Loucy (cell line): ENCODE data around the gene XG.

Experiments
- H2AFZ ChIP-seq: fragments of 200-600 bp; sonication (generic); 2 replicates; pipeline ENCODE4 v1.6.0; 2016; ENCODE audit warnings: antibody characterized with exemption, mild to moderate bottlenecking, low read length, moderate library complexity
- H3F3A ChIP-seq: fragments of 200-600 bp; 2 replicates; pipeline ENCODE4 v1.6.0; 2016; ENCODE audit warnings: antibody characterized with exemption, low read depth, mild to moderate bottlenecking
- H3K27me3 ChIP-seq: fragments of 200-600 bp; sonication (generic); 2 replicates; pipeline ENCODE4 v1.6.1; 2014; ENCODE audit warnings: low read length, mild to moderate bottlenecking; ENCODE audit not compliant: insufficient read depth, poor library complexity, severe bottlenecking
- H3K36me3 ChIP-seq: fragments of 200-600 bp; sonication (generic); 2 replicates; pipeline ENCODE4 v1.6.1; 2016; ENCODE audit warnings: low read length; ENCODE audit not compliant: insufficient read depth
- H3K4me1 ChIP-seq: fragments of 200-600 bp; sonication (generic); 2 replicates; pipeline ENCODE4 v1.5.1; 2014; ENCODE audit warnings: low read length, mild to moderate bottlenecking; ENCODE audit not compliant: insufficient read depth, poor library complexity, severe bottlenecking
- H3K4me2 ChIP-seq: fragments of 200-600 bp; sonication (generic); 2 replicates; pipeline ENCODE4 v1.6.0; 2014; ENCODE audit warnings: antibody characterized with exemption, low read length, low read depth, mild to moderate bottlenecking; ENCODE audit not compliant: poor library complexity, severe bottlenecking
- H3K4me3 ChIP-seq: fragments of 200-600 bp; sonication (generic); 2 replicates; pipeline ENCODE4 v1.5.1; 2014; ENCODE audit warnings: low read length, mild to moderate bottlenecking, mixed read lengths; ENCODE audit not compliant: poor library complexity, severe bottlenecking
- H3K79me2 ChIP-seq: fragments of 200-600 bp; sonication (generic); 2 replicates; pipeline ENCODE4 v1.6.1; 2014; ENCODE audit warnings: low read length; ENCODE audit not compliant: insufficient read depth
- H3K9ac ChIP-seq: fragments of 200-600 bp; sonication (generic); 2 replicates; pipeline ENCODE4 v1.6.0; 2014; ENCODE audit warnings: mild to moderate bottlenecking, low read depth, low read length, moderate library complexity; ENCODE audit not compliant: poor library complexity, severe bottlenecking
- H3K9me2 ChIP-seq: fragments of 200-600 bp; sonication (generic); replicated peaks from 2 replicates; pipeline ENCODE4 v1.6.1; 2016; ENCODE audit warnings: low read depth, low read length, mixed read lengths
- H3K9me3 ChIP-seq: fragments of 200-600 bp; sonication (generic); 2 replicates; pipeline ENCODE4 v1.6.1; 2014; ENCODE audit warnings: mild to moderate bottlenecking, antibody characterized with exemption, low read length, low read depth; ENCODE audit not compliant: insufficient read depth
- H4K20me1 ChIP-seq: fragments of 200-600 bp; sonication (generic); 2 replicates; pipeline ENCODE4 v1.6.0; 2014; ENCODE audit warnings: antibody characterized with exemption, low read length, mild to moderate bottlenecking; ENCODE audit not compliant: insufficient read depth, poor library complexity, severe bottlenecking
- EZH2phosphoT487 ChIP-seq: fragments of 200-600 bp; IDR thresholded peaks from 2 replicates; pipeline ENCODE4 v1.6.1; 2018; ENCODE audit warnings: antibody characterized with exemption, mild to moderate bottlenecking, moderate library complexity, borderline replicate concordance
- TF ChIP-seq, protein P1 (sequence below): fragments of 200-600 bp; sonication (generic); conservative IDR thresholded peaks from 2 replicates; pipeline ENCODE4 v1.5.1; 2014; ENCODE audit warnings: mild to moderate bottlenecking, antibody characterized with exemption, low read length

The XG gene

DNA sequence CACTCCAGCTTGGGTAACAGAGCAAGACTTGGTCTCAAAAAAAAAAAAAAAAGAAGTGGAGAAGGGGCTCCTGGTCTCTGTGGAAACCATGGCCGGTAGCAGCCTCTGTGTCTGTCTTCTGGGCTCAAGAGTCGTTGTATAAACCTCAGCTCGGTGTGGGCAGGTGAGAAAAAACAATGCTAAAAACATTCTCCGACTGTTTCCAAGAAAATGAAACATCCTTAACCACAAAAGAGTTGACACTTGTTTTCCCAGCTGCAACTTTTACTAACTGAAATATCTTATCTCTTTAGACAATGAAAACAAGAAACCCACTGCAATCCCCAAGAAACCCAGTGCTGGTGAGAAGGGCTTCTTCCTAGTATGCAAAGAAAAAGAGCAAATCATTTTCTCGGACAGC, 34.5 kb upstream of the XG start:
- Histone ChIP-seq H3K9ac (no peak overlapping the region), H3K4me1 (no peaks in the 10 kb centered on the region), H4K20me1 (peaks cover 8% of the 10 kb centered on the region), H3K9me3 (no peaks in the 10 kb centered on the region), H3K4me2 (no peak overlapping the region), H3K36me3 (peaks cover 63% of the 10 kb centered on the region; the same call in 1 of the 2 replicates), H3K9me2 (no peaks in the 10 kb centered on the region), H3K79me2 (peaks cover 26% of the 10 kb centered on the region), H3K27me3 (no peaks in the 10 kb centered on the region), H3F3A (no peaks in the 10 kb centered on the region), H2AFZ (no peak overlapping the region), H3K4me3 (no peak overlapping the region)
- TF ChIP-seq, protein P1, sequence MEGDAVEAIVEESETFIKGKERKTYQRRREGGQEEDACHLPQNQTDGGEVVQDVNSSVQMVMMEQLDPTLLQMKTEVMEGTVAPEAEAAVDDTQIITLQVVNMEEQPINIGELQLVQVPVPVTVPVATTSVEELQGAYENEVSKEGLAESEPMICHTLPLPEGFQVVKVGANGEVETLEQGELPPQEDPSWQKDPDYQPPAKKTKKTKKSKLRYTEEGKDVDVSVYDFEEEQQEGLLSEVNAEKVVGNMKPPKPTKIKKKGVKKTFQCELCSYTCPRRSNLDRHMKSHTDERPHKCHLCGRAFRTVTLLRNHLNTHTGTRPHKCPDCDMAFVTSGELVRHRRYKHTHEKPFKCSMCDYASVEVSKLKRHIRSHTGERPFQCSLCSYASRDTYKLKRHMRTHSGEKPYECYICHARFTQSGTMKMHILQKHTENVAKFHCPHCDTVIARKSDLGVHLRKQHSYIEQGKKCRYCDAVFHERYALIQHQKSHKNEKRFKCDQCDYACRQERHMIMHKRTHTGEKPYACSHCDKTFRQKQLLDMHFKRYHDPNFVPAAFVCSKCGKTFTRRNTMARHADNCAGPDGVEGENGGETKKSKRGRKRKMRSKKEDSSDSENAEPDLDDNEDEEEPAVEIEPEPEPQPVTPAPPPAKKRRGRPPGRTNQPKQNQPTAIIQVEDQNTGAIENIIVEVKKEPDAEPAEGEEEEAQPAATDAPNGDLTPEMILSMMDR, result no peak
- no peak for TF ChIP-seq EZH2phosphoT487

DNA sequence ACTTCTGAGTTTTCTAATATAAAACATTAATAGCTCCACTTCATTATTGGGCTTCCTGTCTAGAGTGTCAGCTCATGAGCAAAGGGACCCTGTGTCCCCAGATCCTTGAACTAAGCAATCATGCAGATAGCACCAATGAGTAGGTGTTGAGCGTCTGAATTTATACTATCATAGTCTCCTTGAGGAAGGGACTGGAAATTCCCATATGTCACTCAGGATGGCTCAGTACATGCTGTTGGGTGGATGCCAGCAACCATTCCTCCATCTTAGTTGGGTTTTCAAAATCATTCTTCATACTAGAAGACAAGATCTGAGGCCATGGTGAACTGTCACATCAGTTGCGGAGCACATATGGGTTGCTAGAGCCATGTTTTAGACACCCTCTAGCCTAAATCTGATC, 33.0 kb upstream of the XG start:
- Histone ChIP-seq H3K9me3 (no peaks in the 10 kb centered on the region), H3K27me3 (no peaks in the 10 kb centered on the region), H3K9ac (no peak overlapping the region), H2AFZ (no peak overlapping the region), H3K4me3 (no peak overlapping the region), H3K4me1 (no peaks in the 10 kb centered on the region), H3F3A (no peaks in the 10 kb centered on the region), H3K36me3 (peaks cover 64% of the 10 kb centered on the region; the same call in 1 of the 2 replicates), H3K4me2 (no peak overlapping the region), H3K79me2 (peaks cover 10% of the 10 kb centered on the region), H4K20me1 (peaks cover 4% of the 10 kb centered on the region), H3K9me2 (no peaks in the 10 kb centered on the region)
- no peak for TF ChIP-seq EZH2phosphoT487
- TF ChIP-seq, protein P1, result no peak

DNA sequence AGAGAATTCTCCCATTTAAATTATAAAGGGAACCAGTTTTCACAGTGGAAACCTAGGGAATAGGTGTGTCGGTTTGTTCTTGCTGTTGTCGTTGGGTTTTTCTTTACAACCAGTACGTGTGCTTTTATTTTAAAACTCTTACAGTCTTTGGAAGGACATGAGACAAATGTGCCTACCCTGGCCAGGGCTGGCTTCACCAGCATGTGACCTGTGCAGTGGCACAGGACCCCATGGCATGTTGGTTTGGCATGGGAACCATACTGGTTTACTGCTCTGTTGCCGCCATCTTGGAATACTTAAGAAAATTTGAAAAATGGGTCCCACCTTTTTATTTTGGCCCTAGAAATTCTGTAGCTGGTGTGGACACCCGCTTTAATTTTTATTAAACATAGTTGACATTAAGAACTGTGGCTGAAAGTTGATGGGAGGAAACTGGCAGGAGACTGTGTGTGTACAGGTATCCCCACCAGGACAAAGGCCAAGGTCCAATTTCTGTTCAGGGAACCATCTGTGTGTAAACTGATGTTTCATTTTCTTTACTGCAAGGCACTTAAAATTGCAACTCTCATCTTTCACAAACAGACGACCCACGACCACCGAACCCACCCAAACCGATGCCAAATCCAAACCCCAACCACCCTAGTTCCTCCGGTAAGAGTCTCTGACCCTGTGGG, 31.9 kb upstream of the XG start:
- Histone ChIP-seq H3K27me3 (no peaks in the 10 kb centered on the region), H3K36me3 (peaks cover 65% of the 10 kb centered on the region; the same call in 1 of the 2 replicates), H3K9me2 (no peaks in the 10 kb centered on the region), H4K20me1 (no peaks in the 10 kb centered on the region), H3K4me2 (no peak overlapping the region), H3K4me3 (no peak overlapping the region), H3F3A (no peaks in the 10 kb centered on the region), H3K9me3 (no peaks in the 10 kb centered on the region), H2AFZ (no peak overlapping the region), H3K9ac (no peak overlapping the region), H3K4me1 (no peaks in the 10 kb centered on the region), H3K79me2 (no peaks in the 10 kb centered on the region)
- TF ChIP-seq EZH2phosphoT487, result no peak
- TF ChIP-seq, protein P1, result no peak
